GM19239 (cell line): Measurements from ENCODE around the gene ACOX3.
"Not testable (repeated sequence)": the region's sequence is repeated elsewhere in the genome, so short reads cannot be mapped to it uniquely, and the experiment has no call there.

Source experiments
- DNase-seq: peaks from one replicate; pipeline ENCODE4 v3.0.0; 2011; ENCODE audit warnings: low spot score; ENCODE audit not compliant: insufficient read length
- FAIRE-seq: peaks from 2 replicates; lab custom pipeline; 2011; peaks lifted over from hg19 to GRCh38; lab: Jason Lieb, UNC

Gene ACOX3

GRCh38 chr4:8409264-8410065 is 31.1 kb downstream of the ACOX3 start:
- DNase-seq: no peak
- no peak for FAIRE-seq

- DNase-seq (no peak), FAIRE-seq (no peak)
These were observed 32.8 kb downstream of the ACOX3 start for GRCh38 chr4:8407756-8408155.

- DNase-seq (no peak), FAIRE-seq (no peak)
These were observed 33.2 kb downstream of the ACOX3 start for GRCh38 chr4:8407316-8407715.

DNA sequence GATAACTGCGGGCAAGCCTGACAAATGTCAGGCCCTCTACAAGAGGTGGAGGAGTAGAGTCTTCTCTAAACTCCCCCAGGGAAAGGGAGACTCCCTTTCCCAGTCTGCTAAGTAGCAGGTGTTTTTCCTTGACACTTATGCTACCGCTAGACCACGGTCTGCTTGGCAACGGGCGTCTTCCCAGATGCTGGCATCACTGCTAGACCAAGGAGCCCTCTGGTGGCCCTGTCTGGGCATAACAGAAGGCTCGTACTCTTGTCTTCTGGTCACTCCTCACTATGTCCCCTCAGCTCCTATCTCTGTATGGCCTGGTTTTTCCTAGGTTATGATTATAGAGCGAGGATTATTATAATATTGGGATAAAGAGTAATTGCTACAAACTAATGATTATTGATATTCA is 33.6 kb downstream of the ACOX3 start:
- DNase-seq, FAIRE-seq: not testable (repeated sequence)

DNA sequence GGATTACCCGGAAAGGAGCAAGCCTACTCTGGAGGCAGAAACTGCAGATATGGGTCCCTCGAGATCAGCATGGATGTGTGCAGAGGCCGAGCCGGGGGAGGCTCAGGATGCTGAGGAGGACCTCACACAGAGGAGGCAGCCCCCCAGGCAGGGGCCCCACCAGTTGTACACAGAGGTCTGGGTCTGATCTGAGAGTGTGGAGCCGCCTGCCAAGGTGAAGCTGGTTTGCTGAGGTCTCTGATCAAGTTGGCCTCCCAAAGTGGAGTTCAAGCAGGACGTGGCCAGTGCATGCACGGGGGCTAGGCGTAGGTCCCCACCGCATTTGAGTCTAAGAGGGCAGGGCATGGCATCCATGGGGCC is 35.0 kb downstream of the ACOX3 start:
- DNase-seq: no peak
- FAIRE-seq: no peak

GRCh38 chr4:8404791-8405515 is 35.6 kb downstream of the ACOX3 start:
- DNase-seq: no peak

DNA sequence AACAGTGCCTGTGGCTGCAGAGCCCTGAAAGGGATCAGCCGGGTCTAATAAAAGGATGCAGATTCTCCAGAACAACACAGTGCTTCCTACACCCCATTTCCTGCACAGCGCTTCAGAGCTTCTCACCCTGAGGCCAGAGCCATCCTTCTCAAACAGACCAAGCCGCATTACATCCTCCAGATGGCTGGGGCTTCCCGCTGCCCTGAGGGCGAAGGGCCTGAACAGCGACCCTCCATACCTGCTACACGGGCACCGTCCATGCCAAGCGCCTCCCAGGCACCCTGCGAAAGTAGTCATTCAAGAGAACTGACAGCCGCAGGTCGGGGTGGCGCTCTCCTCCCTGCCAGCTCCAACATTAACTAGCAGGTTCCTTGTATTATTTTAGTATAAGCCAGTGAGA is 36.5 kb downstream of the ACOX3 start:
- no peak for DNase-seq
- FAIRE-seq: no peak

More at GRCh38 chr4:8404791-8405515, 35.6 kb downstream of the ACOX3 start:
- no peak for FAIRE-seq

- DNase-seq: peak; percentile 69
- peak; percentile 49 for FAIRE-seq
These were observed 37.3 kb downstream of the ACOX3 start for GRCh38 chr4:8403173-8403753.

DNA sequence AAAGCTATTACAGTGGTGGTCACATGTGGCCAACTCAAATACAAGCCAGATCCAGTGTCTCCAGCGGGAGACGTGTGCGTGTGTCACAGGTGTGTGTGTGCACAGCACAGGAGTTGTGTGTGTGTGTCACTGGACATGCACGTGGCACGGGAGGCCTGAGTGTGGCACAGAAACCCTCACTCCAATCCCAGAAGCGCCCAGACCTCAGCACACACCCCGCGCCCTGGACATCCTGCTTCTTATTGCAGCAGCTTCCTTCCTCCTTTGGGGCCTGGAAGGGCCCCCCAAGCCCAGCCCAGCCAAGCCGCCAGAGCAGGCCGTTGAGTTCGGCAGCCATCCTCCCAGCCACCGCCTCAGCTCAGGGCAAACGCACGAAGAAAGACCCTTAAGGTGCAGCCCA is 37.9 kb downstream of the ACOX3 start:
- FAIRE-seq: no peak

GRCh38 chr4:8402181-8402597 is 38.3 kb downstream of the ACOX3 start:
- no peak for DNase-seq

More for the DNA sequence above, 37.9 kb downstream of the ACOX3 start:
- DNase-seq: no peak

DNA sequence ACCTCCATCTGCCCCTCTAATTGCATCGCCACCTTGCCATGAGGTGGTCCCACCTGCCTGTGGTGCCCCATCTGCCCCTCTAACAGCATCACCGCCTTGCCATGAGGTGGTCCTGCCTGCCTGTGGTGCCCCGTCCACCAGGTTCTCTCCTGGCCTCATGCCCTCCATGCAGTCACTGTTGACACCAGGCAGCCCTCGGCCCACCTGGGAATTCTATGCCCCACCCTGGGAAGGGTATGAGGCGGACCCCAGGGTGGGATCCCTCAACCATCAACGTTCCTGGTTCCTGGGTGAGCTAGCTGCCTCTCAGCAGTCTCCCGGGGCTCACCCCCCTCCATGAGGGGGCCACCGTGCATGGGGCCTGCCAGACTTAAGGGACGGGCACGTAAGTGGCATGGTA is 38.9 kb downstream of the ACOX3 start:
- FAIRE-seq: no peak

More at GRCh38 chr4:8402181-8402597, 38.3 kb downstream of the ACOX3 start:
- FAIRE-seq: no peak

GRCh38 chr4:8400632-8401325 is 39.7 kb downstream of the ACOX3 start:
- DNase-seq (no peak), FAIRE-seq (no peak)

More for the DNA sequence above, 38.9 kb downstream of the ACOX3 start:
- DNase-seq: no peak

GRCh38 chr4:8399298-8399697 is 41.2 kb downstream of the ACOX3 start:
- no peak for FAIRE-seq
- DNase-seq: no peak

DNA sequence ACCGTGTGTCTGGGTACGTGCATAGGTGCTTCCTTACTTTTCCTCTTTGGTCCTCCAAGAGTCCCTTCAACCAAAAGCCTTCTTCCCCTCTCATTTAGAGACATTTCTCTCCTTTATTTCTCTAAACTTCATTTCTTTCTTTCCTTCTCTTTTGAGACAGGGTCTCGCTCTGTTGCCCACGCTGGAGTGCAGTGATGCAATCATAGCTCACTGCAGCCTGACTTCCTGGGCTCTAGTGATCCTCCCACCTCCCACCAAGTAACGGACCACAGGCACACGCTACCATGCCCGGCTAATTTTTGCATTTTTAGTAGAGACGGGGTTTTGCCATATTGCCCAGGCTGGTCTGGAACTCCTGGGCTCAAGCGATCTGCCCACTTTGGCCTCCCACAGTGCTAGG is 42.2 kb downstream of the ACOX3 start:
- DNase-seq (no peak), FAIRE-seq (no peak)

DNA sequence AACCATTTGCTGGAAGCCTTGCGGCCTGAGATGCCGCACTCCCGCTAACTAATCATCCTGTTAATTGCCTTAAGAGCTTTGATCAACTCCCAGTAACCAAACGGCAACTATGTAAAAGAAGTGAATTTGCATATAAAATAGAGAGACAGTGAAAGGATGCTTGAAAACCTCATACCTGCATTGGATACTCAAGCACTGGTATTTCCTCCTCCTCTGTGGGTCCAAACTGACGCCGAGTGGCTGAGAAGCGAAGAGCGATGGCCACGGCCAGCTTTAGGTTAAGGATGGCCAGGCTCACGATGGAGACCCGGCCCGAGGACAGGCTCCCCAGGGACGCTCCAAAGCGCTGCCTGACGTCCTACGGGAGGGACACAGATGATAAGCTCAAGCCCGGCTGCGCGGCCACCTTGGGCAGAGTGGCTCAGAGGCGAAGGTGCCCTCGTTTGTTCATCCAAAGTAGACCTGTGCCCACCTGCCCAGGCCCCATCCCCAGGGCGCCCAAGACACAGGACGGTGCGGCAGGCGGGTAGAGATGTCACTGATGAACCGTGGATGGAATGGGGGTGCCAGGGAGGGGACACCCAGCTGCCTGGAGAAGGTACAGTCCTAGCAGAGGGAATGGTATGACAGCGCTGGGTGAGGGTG is 43.6 kb downstream of the ACOX3 start:
- DNase-seq: no peak
- FAIRE-seq: no peak

DNA sequence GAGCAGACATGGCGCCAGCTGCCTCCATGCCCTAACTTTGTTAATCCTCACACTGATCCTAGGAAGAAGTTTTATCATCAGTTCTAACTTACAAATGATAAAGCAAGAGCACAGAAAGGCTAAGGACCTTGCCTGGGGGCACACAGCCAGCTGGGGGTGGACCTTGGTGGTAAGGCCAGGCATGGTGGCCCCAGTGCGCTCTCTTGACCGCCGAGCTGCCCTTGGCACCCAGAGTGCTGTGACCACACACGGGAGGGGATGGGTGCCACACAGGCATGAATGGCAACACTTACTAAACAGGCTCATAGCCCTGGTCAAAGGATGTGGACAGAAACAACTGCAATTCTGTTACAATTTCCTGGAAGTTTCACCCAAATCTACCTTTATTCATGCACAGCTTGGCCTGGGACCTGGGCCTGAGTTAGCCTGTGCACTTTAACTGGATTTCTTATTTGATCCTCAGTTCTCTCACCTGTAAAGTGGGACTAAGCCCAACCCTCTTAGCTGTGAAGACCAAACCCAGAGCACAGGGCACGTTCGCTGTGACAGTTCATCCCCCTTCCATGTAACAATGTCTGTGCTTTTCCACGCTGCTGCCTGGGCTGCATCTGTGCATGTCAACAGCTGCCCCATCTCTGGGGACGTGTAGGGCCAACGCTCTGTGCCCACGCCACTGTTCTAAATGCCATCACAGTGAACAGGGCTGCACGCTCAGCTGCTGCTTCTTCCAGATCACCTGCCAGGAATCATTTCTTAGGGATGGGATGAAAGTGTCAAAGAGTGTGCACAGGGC is 44.8 kb downstream of the ACOX3 start:
- no peak for DNase-seq
- FAIRE-seq: no peak

- no peak for DNase-seq
These were observed 45.7 kb downstream of the ACOX3 start for GRCh38 chr4:8394806-8395205.

GRCh38 chr4:8394061-8394519 is 46.4 kb downstream of the ACOX3 start:
- FAIRE-seq (no peak), DNase-seq (no peak)

More at GRCh38 chr4:8394806-8395205, 45.7 kb downstream of the ACOX3 start:
- FAIRE-seq: no peak

DNA sequence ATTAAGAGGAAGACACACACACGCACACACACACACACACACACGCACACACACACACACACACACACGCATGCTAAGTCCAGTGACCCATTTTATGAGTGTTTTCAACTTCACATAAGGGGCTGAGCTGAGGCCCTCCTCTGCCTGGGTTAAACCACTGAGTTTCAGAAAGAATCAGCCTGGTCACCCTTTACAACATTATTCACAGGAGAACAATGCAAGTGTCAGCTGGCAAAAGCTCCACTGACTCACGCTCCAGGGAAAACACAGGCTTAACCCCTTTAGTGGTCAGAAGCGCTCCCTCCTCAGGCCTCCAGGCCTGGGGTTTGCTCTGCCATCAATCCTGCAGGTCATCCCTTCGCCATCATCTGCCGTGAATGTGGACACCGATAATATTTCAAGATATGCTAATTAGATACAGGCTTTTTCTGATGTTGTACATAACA is 46.9 kb downstream of the ACOX3 start:
- FAIRE-seq (no peak), DNase-seq (no peak)
